GDM1 (cell line): ENCODE data around the gene CISD1.

Experiments used
- DNase-seq: peaks from one replicate; lab custom pipeline; 2025; lab: John Stamatoyannopoulos, UW

Gene CISD1

GRCh38 chr10:58266003-58266825, 2.7 kb upstream of the CISD1 start:
- no peak for DNase-seq

DNA sequence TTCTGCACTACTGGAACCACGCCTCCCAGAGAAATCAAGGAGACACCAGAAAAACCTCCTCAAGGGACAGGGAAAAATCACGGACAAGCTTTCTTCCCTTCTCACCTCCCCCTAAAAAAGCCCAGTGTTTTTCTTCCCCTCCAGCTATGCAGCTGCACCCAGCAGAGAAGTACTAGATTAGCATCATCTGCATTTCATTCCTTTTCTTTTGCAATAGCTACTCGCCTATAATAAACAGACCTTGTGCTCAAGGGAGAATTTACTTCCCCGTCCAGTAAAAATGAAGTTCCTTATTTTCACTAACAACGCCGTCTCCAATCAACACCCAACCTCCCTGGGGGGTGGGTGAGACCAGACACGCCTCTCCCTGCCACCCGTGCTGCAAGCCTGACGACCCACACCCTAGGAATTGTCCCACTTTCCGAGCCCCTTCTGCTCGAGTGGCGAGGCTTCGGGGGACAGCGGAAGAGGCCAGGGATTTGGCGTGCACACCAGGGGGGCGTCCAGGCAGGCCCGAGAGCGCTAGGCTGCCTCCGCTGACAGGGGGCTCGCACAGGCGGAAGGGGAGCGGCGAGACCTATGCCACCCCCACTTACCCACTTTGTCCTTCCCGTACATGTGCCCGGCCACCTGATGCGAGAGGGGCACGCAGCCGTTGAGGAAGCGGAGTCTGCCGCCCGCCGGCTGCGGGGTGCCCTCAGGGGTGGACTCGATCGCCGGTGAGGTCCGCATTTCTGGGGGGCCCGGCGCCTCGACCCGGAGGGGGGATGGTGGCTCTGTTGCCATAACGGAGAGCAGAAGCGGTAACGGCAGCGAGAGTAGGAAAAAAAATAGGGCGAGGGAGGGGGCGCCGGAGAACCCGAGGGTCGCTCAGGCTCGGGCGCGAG, 1.9 kb upstream of the CISD1 start:
- peak; percentile 66 for DNase-seq

DNA sequence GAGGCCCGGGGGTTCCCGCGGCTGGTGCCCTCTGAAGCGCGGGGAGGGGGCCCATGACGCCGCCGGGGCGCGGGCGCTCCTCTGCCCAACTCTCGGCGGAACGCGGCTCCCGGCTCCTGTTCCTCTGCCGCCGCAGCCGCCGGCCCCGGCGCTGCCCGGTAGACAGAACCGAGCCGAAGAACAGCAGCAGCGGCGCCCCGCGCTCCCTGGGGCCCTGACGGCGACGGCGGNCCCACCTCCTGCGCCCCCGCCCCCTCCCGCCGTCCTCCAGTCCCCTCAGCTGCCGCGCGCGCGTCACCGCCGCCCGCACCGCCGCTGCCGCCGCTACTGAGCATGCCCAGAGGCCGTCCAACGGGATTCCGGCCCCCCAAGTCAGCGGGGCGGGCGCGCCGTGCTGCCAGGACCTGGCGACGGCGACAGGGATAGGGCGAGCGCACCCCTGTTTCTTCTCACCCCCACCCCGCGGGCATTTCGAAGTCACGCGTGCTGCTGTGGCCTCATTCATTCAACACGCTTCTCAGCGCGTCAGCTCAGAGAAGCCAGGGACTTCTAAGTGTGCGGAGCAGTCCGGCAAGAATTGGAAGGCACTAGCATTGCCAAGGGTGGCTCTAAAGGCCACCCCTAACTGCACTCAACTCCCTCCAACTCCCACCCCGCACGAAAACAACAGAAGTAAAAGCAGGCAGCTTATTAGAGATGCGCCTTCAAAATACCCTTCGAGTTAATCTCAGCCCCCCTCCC, 1.1 kb upstream of the CISD1 start, which contains the start of gene IPMK:
IPMK (minus strand) TSS at position 182 of the 741 bp plus-strand sequence. CDS start 283 bp downstream, outside the sequence.
- DNase-seq: peak; percentile 91

DNA sequence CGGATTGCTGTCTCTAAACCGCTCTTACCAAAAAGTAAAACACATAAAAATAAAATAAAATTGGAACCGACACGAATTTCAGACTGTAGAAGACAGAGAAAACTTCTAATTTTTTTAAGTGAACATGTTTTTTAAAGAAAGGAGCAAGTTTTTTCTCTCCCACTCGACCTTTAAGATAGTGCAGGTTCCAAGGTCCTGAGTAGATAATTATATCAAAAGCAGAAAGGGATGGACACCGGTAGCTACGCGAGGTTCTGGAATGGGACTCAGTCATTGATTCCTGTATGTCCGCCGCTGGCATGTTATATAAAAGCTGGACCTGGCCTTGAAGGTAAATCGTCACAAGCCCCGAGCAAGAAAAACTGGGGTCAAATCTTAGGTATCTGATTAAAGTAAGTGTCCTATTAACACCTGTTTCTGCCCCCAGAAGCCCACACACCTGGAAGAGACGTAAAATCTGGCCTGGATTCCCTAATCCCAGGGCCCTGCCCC, 462 bp upstream of the CISD1 start:
- DNase-seq: no peak

- DNase-seq: no peak
Observed at GRCh38 chr10:58269782-58270290, 874 bp downstream of the CISD1 start.

- no peak for DNase-seq
Observed at GRCh38 chr10:58275261-58275660, 6.3 kb downstream of the CISD1 start.

GRCh38 chr10:58275908-58276307, 6.9 kb downstream of the CISD1 start:
- DNase-seq: no peak

GRCh38 chr10:58278274-58278961, 9.5 kb downstream of the CISD1 start:
- no peak for DNase-seq

DNA sequence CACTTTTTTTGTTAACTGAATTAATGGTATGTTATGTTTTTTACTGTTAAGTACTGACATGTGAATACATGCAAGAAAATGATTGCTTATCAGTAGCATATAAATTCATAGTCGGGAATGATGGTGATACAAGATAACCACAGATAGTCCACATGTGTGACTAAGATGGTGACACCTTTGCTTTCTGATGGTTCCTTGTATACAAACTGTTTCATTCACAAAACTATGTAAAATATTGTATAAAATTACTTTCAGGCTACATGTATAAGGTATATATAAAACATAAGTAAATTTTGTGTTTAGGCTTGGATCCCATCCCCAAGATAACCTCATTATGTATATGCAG, 10.0 kb downstream of the CISD1 start:
- no peak for DNase-seq

DNA sequence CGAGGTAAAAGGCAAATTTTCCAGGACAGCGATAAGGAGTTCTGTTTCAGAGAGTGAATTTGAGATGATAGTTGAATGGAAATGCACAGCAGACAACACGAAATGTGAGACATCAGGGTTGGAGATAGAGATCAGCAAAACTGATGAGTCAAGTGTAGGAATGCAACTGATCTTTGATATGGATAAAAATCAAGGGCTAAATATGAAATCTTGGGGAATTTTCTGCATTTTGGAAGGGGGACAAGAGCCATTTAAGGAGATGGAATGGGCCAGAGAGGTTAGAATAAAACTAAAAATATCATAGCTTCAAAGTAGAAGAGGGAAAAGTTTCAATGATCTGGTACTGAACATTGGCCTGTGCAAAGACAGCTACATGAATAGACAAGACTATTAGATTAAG, 11.5 kb downstream of the CISD1 start:
- DNase-seq: no peak

- DNase-seq: no peak
Observed at GRCh38 chr10:58281092-58281752, 12.3 kb downstream of the CISD1 start.

- peak; percentile 24 for DNase-seq
Observed at GRCh38 chr10:58282615-58283014, 13.7 kb downstream of the CISD1 start.

- peak; percentile 9 for DNase-seq
Observed at GRCh38 chr10:58291538-58292174, 22.7 kb downstream of the CISD1 start.

DNA sequence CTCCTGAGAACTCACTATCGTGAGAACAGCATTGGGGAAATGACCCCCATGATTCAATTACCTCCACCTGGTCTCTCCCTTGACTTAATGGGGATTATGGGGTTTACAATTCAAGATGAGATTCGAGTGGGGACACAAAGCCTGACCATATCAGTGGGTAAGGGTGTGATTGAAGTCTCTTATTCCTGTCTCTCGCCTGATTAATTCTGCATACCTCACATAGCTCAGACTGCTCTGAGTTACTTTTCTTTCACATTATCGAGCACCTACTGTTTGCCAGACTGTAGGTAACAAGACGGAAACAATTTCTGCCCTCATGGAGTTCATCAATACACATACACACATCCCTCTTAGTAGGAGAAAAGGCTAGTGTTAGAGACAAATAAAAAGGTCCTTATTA, 25.0 kb downstream of the CISD1 start:
- no peak for DNase-seq

DNA sequence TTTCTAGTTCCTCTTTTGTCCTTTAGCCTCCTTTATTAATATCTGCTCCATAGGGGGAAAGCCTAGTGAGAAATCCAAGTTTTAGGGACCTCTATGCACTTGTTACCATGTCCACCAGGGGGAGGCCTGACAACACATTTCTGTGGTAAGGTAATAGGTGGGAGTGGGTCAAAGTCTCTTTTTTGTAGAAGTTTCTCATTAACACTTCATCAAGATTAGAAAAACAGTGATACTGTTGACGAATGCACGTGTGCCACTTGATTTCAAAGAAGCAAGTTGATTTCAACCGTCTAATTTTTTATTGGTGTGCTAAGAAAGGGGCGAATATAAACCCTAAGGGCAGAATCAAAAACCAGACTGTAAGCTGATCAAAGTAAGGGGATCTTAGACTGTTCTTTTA, 30.6 kb downstream of the CISD1 start:
- DNase-seq: peak; percentile 44

- DNase-seq: no peak
Observed at GRCh38 chr10:58300676-58301075, 31.7 kb downstream of the CISD1 start.

GRCh38 chr10:58302254-58302653, 33.3 kb downstream of the CISD1 start:
- DNase-seq: no peak

DNA sequence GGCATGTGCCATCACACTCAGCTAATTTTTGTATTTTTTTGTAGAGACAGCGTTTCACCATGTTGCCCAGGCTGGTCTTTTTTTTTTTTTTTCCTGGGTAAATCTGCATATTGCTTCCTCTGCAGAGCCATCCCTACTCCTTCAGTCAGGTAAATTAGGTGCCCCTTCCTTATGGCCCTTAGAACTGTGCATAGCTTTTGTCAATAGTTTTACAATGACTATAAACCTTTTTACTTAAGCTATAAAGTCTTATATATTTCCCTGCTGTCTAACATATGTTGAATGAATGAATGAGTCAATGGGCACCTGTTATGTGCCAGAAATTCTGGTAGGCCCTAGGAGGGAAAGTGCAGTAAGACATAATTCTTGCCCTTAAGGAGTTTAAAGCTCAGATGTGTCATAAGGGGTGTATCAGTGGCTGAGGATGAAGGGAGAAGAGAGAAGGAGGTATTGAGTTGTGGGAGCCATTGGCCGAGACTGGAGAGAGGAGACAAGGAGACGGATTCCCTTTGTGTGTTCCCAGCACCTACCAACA, 35.2 kb downstream of the CISD1 start:
- no peak for DNase-seq

DNA sequence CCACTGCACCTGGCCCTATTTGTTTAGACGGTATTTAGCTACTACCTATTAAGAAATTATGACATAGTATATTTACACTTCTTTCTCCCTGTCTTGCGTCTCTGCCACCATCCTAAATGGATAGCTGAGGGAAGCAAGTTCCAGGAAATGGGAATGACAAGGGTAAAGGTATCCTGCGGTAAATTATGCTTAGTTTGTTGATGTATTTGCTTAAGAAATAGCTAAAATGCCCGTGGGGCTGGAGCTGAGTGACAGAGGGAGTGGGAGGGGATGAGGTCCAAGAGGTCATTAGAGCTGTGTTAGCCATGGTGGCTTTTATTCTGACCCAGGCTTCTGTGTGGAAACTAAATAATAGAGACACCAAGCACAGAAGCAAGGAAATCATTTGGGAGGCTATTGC, 36.9 kb downstream of the CISD1 start:
- no peak for DNase-seq

DNA sequence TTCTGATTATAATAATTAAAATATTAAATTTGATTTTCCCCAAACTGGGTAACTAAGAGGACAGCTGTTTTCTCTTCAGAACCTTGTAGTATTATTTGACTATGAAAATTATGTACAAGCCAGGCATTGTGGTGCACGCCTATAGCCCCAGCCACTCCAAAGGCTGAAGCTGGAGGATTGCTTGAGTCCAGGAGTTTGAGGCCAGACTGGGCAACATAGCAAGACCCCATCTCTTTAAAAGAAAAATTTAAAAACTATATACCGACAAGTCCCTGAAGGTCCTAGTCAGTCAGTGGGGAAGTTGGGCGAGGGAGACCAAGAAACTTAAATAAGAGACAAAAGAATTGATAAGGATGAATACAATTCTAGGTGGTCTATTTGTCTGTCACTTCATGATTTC, 38.7 kb downstream of the CISD1 start:
- DNase-seq: no peak
